HG02970 (cell line): ENCODE data around the gene TBCA.
"Not testable (repeated sequence)": the region's sequence is repeated elsewhere in the genome, so short reads cannot be mapped to it uniquely, and the experiment has no call there.

Experiments
- ATAC-seq: cut with Tn5 transposase; IDR thresholded peaks from one replicate; pipeline ENCODE4 v1.9.1; 2021; ENCODE audit warnings: mild to moderate bottlenecking, moderate library complexity, moderate number of reproducible peaks; ENCODE audit not compliant: unreplicated experiment, low FRiP score

TBCA gene

GRCh38 chr5:77774981-77775789, 954 bp downstream of the TBCA start:
- peak; percentile 20 for ATAC-seq

GRCh38 chr5:77773734-77774280, 2.3 kb downstream of the TBCA start:
- no peak for ATAC-seq

- ATAC-seq, result no peak
These were observed 3.4 kb downstream of the TBCA start for GRCh38 chr5:77772729-77773128.

- no peak for ATAC-seq
These were observed 4.7 kb downstream of the TBCA start for GRCh38 chr5:77771452-77771851.

GRCh38 chr5:77770293-77771005, 5.7 kb downstream of the TBCA start:
- ATAC-seq, result no peak

GRCh38 chr5:77768978-77769377, 7.2 kb downstream of the TBCA start:
- ATAC-seq, result no peak

GRCh38 chr5:77767301-77767700, 8.8 kb downstream of the TBCA start:
- no peak for ATAC-seq

GRCh38 chr5:77761606-77762005, 14.5 kb downstream of the TBCA start:
- ATAC-seq, result no peak

GRCh38 chr5:77758141-77758938, 17.8 kb downstream of the TBCA start:
- no peak for ATAC-seq

- no peak for ATAC-seq
These were observed 24.7 kb downstream of the TBCA start for GRCh38 chr5:77751328-77752023.

GRCh38 chr5:77750928-77751327, 25.2 kb downstream of the TBCA start:
- not testable (repeated sequence) for ATAC-seq

- no peak for ATAC-seq
These were observed 28.0 kb downstream of the TBCA start for GRCh38 chr5:77748160-77748559.

- no peak for ATAC-seq
These were observed 32.0 kb downstream of the TBCA start for GRCh38 chr5:77744116-77744515.

GRCh38 chr5:77743181-77743580, 33.0 kb downstream of the TBCA start:
- ATAC-seq, result no peak

- ATAC-seq, result no peak
These were observed 34.5 kb downstream of the TBCA start for GRCh38 chr5:77741608-77742007.

GRCh38 chr5:77734885-77735284, 41.3 kb downstream of the TBCA start:
- ATAC-seq, result no peak

- ATAC-seq, result no peak
These were observed 43.0 kb downstream of the TBCA start for GRCh38 chr5:77733130-77733529.

GRCh38 chr5:77727190-77727589, 48.9 kb downstream of the TBCA start:
- ATAC-seq, result no peak

GRCh38 chr5:77725616-77726015, 50.5 kb downstream of the TBCA start:
- no peak for ATAC-seq

GRCh38 chr5:77724934-77725333, 51.2 kb downstream of the TBCA start:
- ATAC-seq, result no peak
